ENCODE data around the gene TCOF1. TPM values are rescaled to one million over a fixed set of nuclear protein-coding genes. Genes with fewer than 3 reads are reported as not detected.

Gene TCOF1
- total and polyA plus RNA-seq, 12 donors = 12.6 to 30.3 (median 20.8) TPM

DNA sequence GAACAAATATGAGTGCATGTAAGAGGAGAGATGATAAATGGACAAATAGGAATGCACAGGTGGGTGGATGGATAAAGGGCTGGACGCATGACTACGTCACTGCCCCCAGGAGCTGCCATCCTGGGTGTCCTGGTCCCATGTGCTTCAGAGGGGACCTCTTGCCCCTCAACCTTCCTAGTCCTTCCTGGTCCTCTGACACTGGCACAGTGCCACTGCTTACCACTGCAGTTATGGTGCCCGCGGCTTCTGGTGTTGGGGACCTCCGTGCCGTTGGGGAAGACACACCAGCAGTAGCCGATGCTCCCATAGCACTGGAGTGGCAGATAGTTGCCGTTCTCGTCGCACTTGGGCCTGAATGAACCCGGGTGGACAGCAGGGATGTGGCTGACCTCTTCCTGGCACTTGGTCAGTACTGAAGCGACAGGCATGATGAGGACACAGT, 45.4 kb downstream of the TCOF1 start:
- Histone ChIP-seq H3K27me3 (no peaks in the 10 kb centered on the region), H3K36me3 (replicated peaks in 1 of 2) (peaks cover 0 to 75% of the 10 kb centered on the region in 2 donors), H3K27ac (peak overlapping the region in 1 of 5 donors; percentile 4), H3K9me3 (replicated peaks in 1 of 3) (no peaks in the 10 kb centered on the region), H3K4me3 (no peak overlapping the region), H3K4me1 (replicated peaks in 1 of 2) (peaks cover 6 to 7% of the 10 kb centered on the region in 2 donors)
- WGBS, 4 donors = 90 to 94% (median 91%) methylated on average over 9 to 12 of the region's 12 CpGs
- intact Hi-C loops (cut with DNase I) = no loop called here
- DNase-seq = no peak
- TF ChIP-seq CTCF (IDR thresholded peaks at IDR 0.05) (no peak), POLR2A (IDR thresholded peaks at IDR 0.05) (no peak)

DNA sequence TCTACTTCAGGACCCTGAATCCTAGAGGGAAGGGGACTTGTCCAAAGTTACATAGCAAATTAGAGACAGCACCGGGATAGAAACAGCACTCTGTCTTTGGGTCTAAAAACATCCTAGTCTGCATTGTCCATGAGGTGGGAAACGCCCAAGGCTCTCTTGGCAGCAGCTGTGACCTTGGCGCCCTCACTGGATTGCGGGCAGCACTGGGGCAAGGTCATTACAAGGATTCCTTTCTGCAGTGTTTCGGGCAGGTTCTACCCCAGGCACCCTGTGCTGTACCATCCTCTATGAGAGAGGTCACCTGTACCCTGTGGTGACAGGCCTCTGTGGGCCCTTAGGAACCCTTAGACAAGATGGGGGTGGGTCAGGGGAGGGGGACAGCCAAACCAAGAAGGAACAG, 46.6 kb downstream of the TCOF1 start:
- peak in 2 of 7 donors; percentile 61 to 70 for DNase-seq
- WGBS, 4 donors = 37 to 57% (median 45%) methylated on average over 2 to 5 of the region's 5 CpGs
- intact Hi-C loops (cut with DNase I) = no loop called here
- peaks cover 6 to 7% of the 10 kb centered on the region in 2 donors for H3K4me1 ChIP-seq (replicated peaks in 1 of 2)
- H3K4me3 ChIP-seq = no peak overlapping the region
- H3K27me3 ChIP-seq = no peaks in the 10 kb centered on the region
- H3K27ac ChIP-seq = peak overlapping the region in 1 of 5 donors; percentile 11
- no peaks in the 10 kb centered on the region for H3K9me3 ChIP-seq (replicated peaks in 1 of 3)
- H3K36me3 ChIP-seq (replicated peaks in 1 of 2) = peaks cover 0 to 70% of the 10 kb centered on the region in 2 donors
- TF ChIP-seq POLR2A (IDR thresholded peaks at IDR 0.05) = no peak
- no peak for TF ChIP-seq CTCF (IDR thresholded peaks at IDR 0.05)

DNA sequence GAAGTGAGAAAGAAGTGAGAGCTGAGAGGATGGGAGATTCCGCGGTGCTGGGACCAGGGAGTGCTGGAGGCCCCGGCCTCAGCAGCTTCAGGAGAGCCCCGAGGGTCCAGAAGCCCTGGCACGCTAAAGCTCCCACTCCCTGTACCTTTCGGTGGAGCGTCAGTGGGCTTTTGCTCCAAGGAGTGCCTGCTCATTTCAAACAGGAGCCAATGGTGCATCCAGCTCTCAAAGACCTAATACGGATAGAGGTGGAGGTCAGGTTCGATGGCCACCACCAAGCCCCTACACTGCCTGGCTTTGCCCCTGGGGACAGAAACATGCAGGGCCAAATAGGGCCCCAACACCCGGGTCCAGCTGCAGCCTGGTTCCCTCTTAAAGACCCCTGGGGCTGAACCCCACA, 47.0 kb downstream of the TCOF1 start:
- 91 to 97% (median 92%) methylated on average over 8 to 10 of the region's 10 CpGs for WGBS, 4 donors
- intact Hi-C loops (cut with DNase I) = no loop called here
- Histone ChIP-seq H3K4me1 (replicated peaks in 1 of 2) (peaks cover 6 to 7% of the 10 kb centered on the region in 2 donors), H3K27me3 (no peaks in the 10 kb centered on the region), H3K4me3 (no peak overlapping the region), H3K9me3 (replicated peaks in 1 of 3) (no peaks in the 10 kb centered on the region), H3K36me3 (replicated peaks in 1 of 2) (peaks cover 0 to 66% of the 10 kb centered on the region in 2 donors), H3K27ac (peak overlapping the region in 1 of 5 donors; percentile 11)
- TF ChIP-seq CTCF (IDR thresholded peaks at IDR 0.05) (no peak), POLR2A (IDR thresholded peaks at IDR 0.05) (no peak)
- DNase-seq = no peak

DNA sequence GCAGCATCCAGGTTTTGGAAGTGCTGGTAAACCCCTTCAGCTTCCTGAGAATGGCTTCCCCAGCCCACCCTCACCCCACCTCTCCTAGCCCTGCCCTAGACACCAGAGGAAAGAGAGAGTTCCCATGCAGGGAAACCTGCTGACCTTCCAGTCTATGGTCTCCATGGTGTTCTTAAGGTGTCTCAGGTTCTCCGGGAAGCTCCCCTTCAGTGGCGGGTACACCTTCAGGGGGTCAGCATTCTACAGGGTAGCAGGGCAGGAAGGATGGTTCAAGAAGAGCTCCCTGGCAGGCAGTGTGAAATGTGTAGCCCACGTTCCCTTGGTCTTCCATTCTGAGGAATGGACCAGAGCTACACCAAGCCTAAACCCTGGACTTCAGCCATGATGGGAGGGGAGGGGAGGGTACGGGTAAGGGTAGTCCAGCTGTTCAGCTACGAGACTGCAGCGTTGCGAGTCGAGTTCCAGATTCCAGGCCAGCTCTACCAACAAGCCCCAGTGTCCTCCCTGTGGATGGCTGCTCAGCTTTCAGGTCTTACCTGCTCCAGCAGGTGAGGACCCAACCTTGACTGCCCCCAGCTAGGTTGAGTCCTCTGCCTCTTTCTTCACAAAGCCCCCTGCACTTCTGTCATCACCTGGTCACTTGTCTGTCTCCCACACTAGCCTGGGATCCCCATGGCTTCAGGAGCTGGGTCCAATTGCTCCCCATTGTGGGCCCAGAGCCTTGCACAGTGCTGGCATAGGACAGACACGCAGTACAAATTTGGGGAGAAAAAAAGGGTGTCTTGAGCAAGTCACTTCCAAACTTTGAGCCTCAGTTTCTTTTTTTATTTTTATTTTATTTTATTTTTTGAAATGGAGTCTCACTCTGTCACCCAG, 47.7 kb downstream of the TCOF1 start:
- H3K9me3 ChIP-seq (replicated peaks in 1 of 3) = no peaks in the 10 kb centered on the region
- WGBS, 4 donors = 88 to 95% (median 91%) methylated on average over 9 of the region's 9 CpGs
- no peak overlapping the region for H3K4me3 ChIP-seq
- H3K27ac ChIP-seq = peak overlapping the region in 1 of 5 donors; percentile 1
- intact Hi-C loops (cut with DNase I) = no loop called here
- TF ChIP-seq POLR2A (IDR thresholded peaks at IDR 0.05) (no peak), CTCF (IDR thresholded peaks at IDR 0.05) (no peak)
- H3K36me3 ChIP-seq (replicated peaks in 1 of 2) = peaks cover 0 to 59% of the 10 kb centered on the region in 2 donors
- H3K27me3 ChIP-seq = no peaks in the 10 kb centered on the region
- peaks cover 9 to 10% of the 10 kb centered on the region in 2 donors for H3K4me1 ChIP-seq (replicated peaks in 1 of 2)
- DNase-seq = no peak
